ENCODE measurements around the gene SARS2. TPM values are rescaled to one million over a fixed set of nuclear protein-coding genes. Genes with fewer than 3 reads are reported as not detected.

The SARS2 gene
- total RNA-seq, 1 experiment from 2014 or later, result 23.6 TPM

DNA sequence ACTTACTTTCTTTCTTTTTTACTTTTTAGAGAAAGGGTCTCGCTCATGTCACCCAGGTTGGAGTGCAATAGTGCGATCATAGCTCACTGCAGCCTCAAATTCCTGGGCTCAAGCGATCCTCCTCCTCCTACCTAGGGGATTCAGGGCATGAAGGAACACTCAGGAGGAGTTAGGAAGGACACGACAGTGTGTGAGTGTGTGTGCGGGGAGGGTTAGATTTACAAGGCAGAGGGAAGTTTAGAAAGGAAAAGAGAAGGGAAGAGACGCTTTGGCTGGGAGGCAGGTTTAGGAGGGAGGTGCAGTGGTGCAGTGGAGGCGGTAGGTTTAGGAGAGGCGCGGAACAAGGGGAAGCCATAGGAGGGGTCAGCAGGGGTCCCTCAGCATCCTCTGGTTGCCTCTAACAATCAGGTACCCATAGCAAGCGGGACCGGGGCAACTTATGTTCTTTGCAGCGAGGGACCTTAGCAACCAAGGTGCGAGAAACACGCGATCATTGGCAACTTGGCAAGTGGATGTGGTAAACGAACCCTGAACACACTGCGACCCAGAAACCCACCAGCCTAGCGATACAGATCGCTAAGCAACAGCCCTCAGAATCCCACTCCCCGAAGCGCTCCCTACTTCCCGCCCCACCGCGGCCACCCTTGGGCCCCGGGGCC is 31.6 kb downstream of the SARS2 start:
- H3K4me3 Mint-ChIP-seq (ENCODE audit: unreplicated experiment), result peak overlapping the region; percentile 88
- TF ChIP-seq, protein P1, sequence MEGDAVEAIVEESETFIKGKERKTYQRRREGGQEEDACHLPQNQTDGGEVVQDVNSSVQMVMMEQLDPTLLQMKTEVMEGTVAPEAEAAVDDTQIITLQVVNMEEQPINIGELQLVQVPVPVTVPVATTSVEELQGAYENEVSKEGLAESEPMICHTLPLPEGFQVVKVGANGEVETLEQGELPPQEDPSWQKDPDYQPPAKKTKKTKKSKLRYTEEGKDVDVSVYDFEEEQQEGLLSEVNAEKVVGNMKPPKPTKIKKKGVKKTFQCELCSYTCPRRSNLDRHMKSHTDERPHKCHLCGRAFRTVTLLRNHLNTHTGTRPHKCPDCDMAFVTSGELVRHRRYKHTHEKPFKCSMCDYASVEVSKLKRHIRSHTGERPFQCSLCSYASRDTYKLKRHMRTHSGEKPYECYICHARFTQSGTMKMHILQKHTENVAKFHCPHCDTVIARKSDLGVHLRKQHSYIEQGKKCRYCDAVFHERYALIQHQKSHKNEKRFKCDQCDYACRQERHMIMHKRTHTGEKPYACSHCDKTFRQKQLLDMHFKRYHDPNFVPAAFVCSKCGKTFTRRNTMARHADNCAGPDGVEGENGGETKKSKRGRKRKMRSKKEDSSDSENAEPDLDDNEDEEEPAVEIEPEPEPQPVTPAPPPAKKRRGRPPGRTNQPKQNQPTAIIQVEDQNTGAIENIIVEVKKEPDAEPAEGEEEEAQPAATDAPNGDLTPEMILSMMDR (IDR thresholded peaks at IDR 0.05; ENCODE audit: unreplicated experiment), result no peak
- H3K4me1 Mint-ChIP-seq (ENCODE audit: insufficient read depth, unreplicated experiment), result peaks cover 27% of the 10 kb centered on the region
- BruUV-seq (replicated peaks), result no TSS peak
- intact Hi-C loops (cut with micrococcal nuclease), result loop anchor here (1.0 kb wide), 1 partner anchor 49 kb away; no protein-coding TSS in a partner anchor
- POLR2A ChIA-PET, result interaction anchor here (0.8 kb wide), 1 partner anchor 31 kb away, joined by 3 read pairs; the partner anchor contains the start of genes MRPS12 and SARS2
- H3K36me3 Mint-ChIP-seq (ENCODE audit: insufficient read depth, unreplicated experiment), result no peaks in the 10 kb centered on the region
- CTCF ChIA-PET, result no interaction called here
- H3K27me3 Mint-ChIP-seq (ENCODE audit: insufficient read depth, unreplicated experiment), result no peaks in the 10 kb centered on the region
- H3K9me3 Mint-ChIP-seq (ENCODE audit: unreplicated experiment), result no peaks in the 10 kb centered on the region
- H3K27ac Mint-ChIP-seq (ENCODE audit: low read depth, unreplicated experiment), result peak overlapping the region; percentile 98
- DNase-seq (ENCODE audit: unreplicated experiment), result peak; percentile 13

DNA sequence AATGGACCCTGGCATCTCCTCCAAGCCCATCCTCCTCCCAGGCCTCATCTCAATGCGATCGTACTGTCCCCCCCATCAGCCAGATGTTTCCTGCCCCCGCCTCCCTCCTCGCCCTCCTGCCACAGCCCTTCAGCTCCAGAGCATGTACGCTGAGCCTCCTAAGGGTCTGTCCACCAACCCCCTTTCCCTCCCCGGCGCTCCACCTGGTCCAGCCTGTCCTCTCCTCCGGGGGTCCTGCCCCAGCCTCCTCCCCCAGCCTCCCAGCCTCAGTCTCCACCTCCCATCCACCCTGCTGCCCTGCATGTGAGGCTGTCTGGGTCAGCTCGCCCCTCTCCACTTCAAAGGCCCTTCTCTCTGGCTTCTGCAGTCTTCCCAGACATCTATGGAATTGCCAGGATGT is 35.6 kb downstream of the SARS2 start:
- DNase-seq (ENCODE audit: unreplicated experiment), result no peak
- ChIA-PET POLR2A (no interaction called here), CTCF (interaction anchor here (0.6 to 0.9 kb wide), 4 partner anchors 8 to 66 kb away, joined by 3 to 5 read pairs (median 4); no protein-coding TSS in a partner anchor)
- Mint-ChIP-seq H3K4me1 (ENCODE audit: insufficient read depth, unreplicated experiment) (peaks cover 16% of the 10 kb centered on the region), H3K9me3 (ENCODE audit: unreplicated experiment) (no peaks in the 10 kb centered on the region), H3K36me3 (ENCODE audit: insufficient read depth, unreplicated experiment) (peaks cover 5% of the 10 kb centered on the region), H3K27ac (ENCODE audit: low read depth, unreplicated experiment) (peak overlapping the region; percentile 54), H3K4me3 (ENCODE audit: unreplicated experiment) (no peak overlapping the region), H3K27me3 (ENCODE audit: insufficient read depth, unreplicated experiment) (no peaks in the 10 kb centered on the region)
- no TSS peak for BruUV-seq (replicated peaks)
- intact Hi-C loops (cut with micrococcal nuclease), result no loop called here
- TF ChIP-seq, protein P1 (IDR thresholded peaks at IDR 0.05; ENCODE audit: unreplicated experiment), result no peak

DNA sequence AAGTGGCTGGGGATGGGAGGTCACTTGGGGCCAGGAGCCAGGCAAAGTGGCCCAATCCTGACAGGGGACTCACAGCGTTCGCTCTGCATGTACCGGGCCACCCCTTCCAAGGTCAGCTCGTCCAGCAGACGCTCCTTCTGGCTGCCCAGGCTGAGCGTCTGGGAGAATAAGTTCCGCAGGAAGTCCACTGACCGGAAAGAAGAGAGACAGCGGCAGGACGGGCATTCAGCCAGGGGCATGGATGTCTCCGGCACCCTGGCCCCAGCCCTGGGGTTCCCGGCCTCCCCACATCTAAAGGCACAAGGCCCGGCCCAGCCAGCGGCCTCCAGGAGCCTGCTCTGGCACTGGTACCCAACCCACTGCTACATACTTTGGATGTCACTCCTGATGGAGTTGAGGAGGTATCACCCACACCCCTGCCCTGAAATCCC is 37.2 kb downstream of the SARS2 start:
- Mint-ChIP-seq H3K36me3 (ENCODE audit: insufficient read depth, unreplicated experiment) (peaks cover 17% of the 10 kb centered on the region), H3K4me3 (ENCODE audit: unreplicated experiment) (no peak overlapping the region), H3K27ac (ENCODE audit: low read depth, unreplicated experiment) (no peak overlapping the region), H3K27me3 (ENCODE audit: insufficient read depth, unreplicated experiment) (no peaks in the 10 kb centered on the region), H3K4me1 (ENCODE audit: insufficient read depth, unreplicated experiment) (peaks cover 10% of the 10 kb centered on the region), H3K9me3 (ENCODE audit: unreplicated experiment) (no peaks in the 10 kb centered on the region)
- no TSS peak for BruUV-seq (replicated peaks)
- ChIA-PET CTCF (interaction anchor here (0.6 kb wide), 1 partner anchor 56 kb away, joined by 3 read pairs; no protein-coding TSS in a partner anchor), POLR2A (no interaction called here)
- no peak for DNase-seq (ENCODE audit: unreplicated experiment)
- intact Hi-C loops (cut with micrococcal nuclease), result no loop called here
- TF ChIP-seq, protein P1 (IDR thresholded peaks at IDR 0.05; ENCODE audit: unreplicated experiment), result no peak

DNA sequence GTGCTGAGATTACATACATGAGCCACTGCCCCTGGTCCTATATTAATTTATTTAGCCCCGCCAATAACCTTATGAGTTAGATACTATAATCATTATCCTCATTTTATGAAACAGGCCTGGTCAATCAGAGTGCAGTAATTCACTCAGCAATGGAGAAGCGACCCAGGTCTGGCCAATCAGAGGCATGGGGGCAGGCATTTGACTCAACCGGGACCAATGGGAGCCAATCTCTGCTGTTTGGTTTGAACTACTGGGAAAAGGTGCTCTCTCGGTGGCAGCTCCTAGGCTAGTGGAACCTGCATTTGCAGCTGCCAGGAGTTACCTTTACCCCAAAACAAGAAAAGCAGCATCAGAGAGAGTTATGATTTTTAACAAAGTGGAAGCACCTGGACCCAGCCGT is 37.7 kb downstream of the SARS2 start:
- intact Hi-C loops (cut with micrococcal nuclease), result no loop called here
- H3K27me3 Mint-ChIP-seq (ENCODE audit: insufficient read depth, unreplicated experiment), result no peaks in the 10 kb centered on the region
- BruUV-seq (replicated peaks), result no TSS peak
- H3K4me3 Mint-ChIP-seq (ENCODE audit: unreplicated experiment), result no peak overlapping the region
- no peak overlapping the region for H3K27ac Mint-ChIP-seq (ENCODE audit: low read depth, unreplicated experiment)
- H3K36me3 Mint-ChIP-seq (ENCODE audit: insufficient read depth, unreplicated experiment), result peaks cover 22% of the 10 kb centered on the region
- CTCF ChIA-PET, result no interaction called here
- no peak for DNase-seq (ENCODE audit: unreplicated experiment)
- peaks cover 7% of the 10 kb centered on the region for H3K4me1 Mint-ChIP-seq (ENCODE audit: insufficient read depth, unreplicated experiment)
- POLR2A ChIA-PET, result no interaction called here
- no peaks in the 10 kb centered on the region for H3K9me3 Mint-ChIP-seq (ENCODE audit: unreplicated experiment)
- TF ChIP-seq, protein P1 (IDR thresholded peaks at IDR 0.05; ENCODE audit: unreplicated experiment), result no peak

Data from MCF 10A (cell line).